Endometrial microvascular endothelial cells (primary cell): ENCODE data around the gene LILRA6. TPM values are rescaled to one million over a fixed set of nuclear protein-coding genes. Genes with fewer than 3 reads are reported as not detected.

ENCODE experiments used
- in situ Hi-C: cut with HindIII; loops from 2 replicates; pipeline ENCODE4 v1.10.0; 2017; ENCODE audit warnings: low sequenced_read_pairs, low pct_unique_long_range_greater_than_20kb; ENCODE audit errors: inconsistent ontology term
- total RNA-seq: library from RNA; depleted of rRNA; stranded (reverse); fragments of >200 nt; gene quantifications from one replicate; pipeline ENCODE4 v1.2.3, GENCODE V29; 2015; ENCODE audit errors: inconsistent ontology term

LILRA6 gene
- total RNA-seq, 1 donor from 2014 or later, result not detected

GRCh38 chr19:54193011-54193410 is 49.6 kb downstream of the LILRA6 start:
- in situ Hi-C loops, result no loop called here

DNA sequence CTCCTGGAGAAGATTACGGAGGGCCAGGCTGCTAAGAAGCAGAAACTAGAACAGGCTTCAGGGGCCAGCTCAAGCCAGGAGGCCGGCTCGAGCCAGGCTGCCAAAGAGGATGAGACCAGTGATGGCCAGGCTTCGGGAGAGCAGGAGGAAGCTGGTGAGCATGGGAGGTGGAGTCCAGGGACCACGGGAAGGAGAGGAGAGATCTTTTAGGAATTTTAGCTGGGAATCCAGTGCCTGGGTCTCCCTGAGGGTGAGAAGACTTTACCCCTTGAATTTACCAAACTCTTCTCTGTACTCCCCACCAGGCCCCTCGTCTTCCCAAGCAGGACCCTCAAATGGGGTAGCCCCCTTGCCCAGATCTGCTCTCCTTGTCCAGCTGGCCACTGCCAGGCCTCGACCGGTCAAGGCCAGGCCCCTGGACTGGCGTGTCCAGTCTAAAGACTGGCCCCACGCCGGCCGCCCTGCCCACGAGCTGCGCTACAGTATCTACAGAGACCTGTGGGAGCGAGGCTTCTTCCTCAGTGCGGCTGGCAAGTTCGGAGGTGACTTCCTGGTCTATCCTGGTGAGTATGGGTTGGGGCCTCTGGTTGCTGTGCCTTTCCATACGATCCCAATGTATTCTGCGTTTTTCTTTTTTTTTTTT is 50.7 kb downstream of the LILRA6 start:
- in situ Hi-C loops, result no loop called here

GRCh38 chr19:54191011-54191810 is 51.4 kb downstream of the LILRA6 start, which contains the start of gene TSEN34:
TSEN34 (plus strand) TSS chr19:54191308; CDS start chr19:54191365, 57 bp downstream.
- in situ Hi-C loops, result no loop called here

- in situ Hi-C loops, result no loop called here
These were observed 52.0 kb downstream of the LILRA6 start for GRCh38 chr19:54190503-54191010.

DNA sequence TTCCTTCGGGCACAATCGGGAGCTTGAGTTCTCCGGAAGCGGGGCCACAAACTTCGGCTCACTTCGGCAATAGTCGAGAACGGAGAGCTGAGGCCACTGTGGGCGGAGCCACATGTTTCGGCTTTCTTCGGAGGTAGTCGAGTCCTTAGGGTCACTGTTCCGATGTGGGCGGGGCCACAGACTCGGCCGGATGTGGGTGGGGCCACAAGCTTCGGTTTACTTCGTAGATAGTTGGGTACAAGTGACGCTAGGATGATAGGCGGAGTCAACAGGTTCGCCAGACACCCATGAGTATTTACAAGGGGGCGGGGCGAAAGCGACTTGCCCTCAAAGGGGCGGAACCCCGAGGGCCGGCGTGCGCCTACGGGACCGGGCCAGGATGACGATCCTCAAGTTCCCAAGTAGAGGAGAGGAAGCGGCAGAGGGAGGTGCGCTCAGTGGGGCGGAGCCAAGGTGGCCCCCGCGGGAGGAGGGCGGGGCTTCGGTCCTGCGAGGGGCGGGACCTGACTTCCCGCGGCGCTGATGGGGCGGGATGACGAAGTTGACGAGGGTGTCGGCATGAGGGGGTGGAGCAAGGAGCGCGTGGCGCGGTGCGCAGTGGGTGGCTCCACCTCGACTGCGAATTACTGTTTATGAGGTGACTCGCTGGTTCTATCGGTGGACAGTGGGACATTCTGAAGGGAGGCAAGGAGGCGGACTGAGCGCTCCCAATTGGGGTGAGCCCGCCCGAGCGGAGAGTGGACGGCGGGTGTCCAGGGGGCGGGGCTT is 52.7 kb downstream of the LILRA6 start:
- in situ Hi-C loops, result no loop called here

GRCh38 chr19:54189145-54189734 is 53.4 kb downstream of the LILRA6 start, which contains the start of gene MBOAT7:
MBOAT7 (minus strand) TSS chr19:54189580; CDS start chr19:54188508, 1,072 bp downstream.
- in situ Hi-C loops, result no loop called here

DNA sequence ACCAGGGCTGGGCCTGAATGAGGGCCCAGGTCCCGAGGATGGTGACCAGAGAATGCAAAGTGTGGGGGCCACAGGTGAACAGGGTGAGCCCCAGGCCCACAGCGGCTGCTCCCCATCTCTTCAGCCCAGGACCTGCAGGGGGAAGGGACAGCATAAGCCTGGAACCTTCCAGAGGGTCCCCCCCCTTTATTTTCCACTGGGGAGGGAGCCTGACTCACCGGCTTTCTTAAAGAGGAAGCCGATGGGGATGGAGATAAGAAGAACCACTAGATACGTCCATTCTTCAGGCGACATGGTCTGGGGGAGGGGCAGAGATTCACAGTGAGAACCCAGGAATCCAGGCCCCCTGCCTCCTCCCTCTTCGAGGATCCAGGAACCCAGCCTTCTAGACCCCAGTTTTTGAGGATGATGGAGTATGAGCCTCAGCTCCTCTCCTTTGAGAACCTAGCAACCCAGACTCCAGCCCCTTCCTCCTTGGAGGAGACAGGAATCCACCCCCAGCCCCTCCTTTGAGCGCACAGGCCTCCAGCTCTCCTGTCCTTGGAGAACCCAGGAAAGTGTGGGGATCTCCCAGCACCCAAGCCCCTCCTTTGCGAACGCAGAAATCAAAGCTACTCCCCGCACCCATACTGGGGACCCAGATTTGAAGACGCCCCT is 54.2 kb downstream of the LILRA6 start:
- in situ Hi-C loops, result no loop called here

DNA sequence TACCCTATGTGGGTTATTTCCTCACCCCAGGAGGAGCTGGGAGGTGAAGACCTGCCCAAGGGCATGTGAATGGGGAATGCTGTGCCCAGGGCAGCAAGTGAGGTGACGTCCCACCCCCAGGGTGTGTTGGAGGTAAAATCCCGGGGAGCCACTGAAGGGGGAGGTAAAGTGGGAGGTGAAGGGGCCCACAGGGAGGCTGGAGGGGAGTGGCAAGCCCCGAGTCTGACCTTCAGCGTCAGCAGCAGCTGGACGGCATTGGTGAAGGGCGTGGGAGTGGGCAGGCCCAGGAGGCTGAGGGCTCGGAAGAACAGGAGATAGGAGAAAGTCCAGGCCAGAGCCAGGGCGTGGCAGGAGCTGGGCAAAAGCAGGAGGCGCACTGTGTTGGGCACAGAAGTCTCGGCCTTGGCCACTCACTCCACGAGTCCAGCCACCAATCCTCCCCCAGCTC is 55.6 kb downstream of the LILRA6 start:
- in situ Hi-C loops, result no loop called here

Other genes starting within 250 kb of the LILRA6 start
- gene VSTM1, start 178.9 kb downstream of the LILRA6 start, total RNA-seq, result not detected
- gene TARM1, start 161.4 kb downstream of the LILRA6 start, total RNA-seq, result not detected
- gene OSCAR, start 142.0 kb downstream of the LILRA6 start, total RNA-seq, result not detected
- gene NDUFA3, start 139.9 kb downstream of the LILRA6 start, total RNA-seq, result 16.4 TPM
- 45.4 TPM for gene TFPT, start 127.1 kb downstream of the LILRA6 start, total RNA-seq
- gene PRPF31, start 127.0 kb downstream of the LILRA6 start, total RNA-seq, result 127 TPM
- gene CNOT3, start 105.0 kb downstream of the LILRA6 start, total RNA-seq, result 20.3 TPM
- gene LENG1, start 83.1 kb downstream of the LILRA6 start, total RNA-seq, result 15.8 TPM
- gene TMC4, start 69.6 kb downstream of the LILRA6 start, total RNA-seq, result not detected
- gene MBOAT7, start 53.2 kb downstream of the LILRA6 start, total RNA-seq, result 303 TPM
- gene TSEN34, start 51.5 kb downstream of the LILRA6 start, total RNA-seq, result 77.5 TPM
- 2,287 TPM for gene RPS9, start 41.9 kb downstream of the LILRA6 start, total RNA-seq
- not detected for gene LILRB3, start 19.8 kb downstream of the LILRA6 start, total RNA-seq
- not detected for gene LILRB5, start 14.5 kb upstream of the LILRA6 start, total RNA-seq
- gene LILRB2, start 38.3 kb upstream of the LILRA6 start, total RNA-seq, result not detected
- gene LILRA5, start 70.4 kb upstream of the LILRA6 start, total RNA-seq, result not detected
- gene LILRA4, start 96.4 kb upstream of the LILRA6 start, total RNA-seq, result not detected
- not detected for gene LAIR1, start 122.1 kb upstream of the LILRA6 start, total RNA-seq
- gene TTYH1, start 172.7 kb upstream of the LILRA6 start, total RNA-seq, result not detected
- 32.3 TPM for gene LENG8, start 206.4 kb upstream of the LILRA6 start, total RNA-seq
- 4.4 TPM for gene LENG9, start 221.0 kb upstream of the LILRA6 start, total RNA-seq
- 19.9 TPM for gene CDC42EP5, start 230.5 kb upstream of the LILRA6 start, total RNA-seq